IMR-90 (cell line): ENCODE measurements around the gene ZNF750. TPM values are rescaled to one million over a fixed set of nuclear protein-coding genes. Genes with fewer than 3 reads are reported as not detected.

Source experiments
- ATAC-seq: fragments of 200-7000 bp; cut with Tn5 transposase; 2 replicates; pipeline ENCODE4 v1.9.1; 2020; ENCODE audit warnings: low read depth, mild to moderate bottlenecking, moderate library complexity
- BruUV-seq: library from RNA; stranded (reverse); fragments of 400-500 nt; replicated peaks from 2 replicates; lab custom pipeline; 2021; lab: Mats Ljungman, UMichigan
- CTCF ChIA-PET: fragments of 300-600 bp; formaldehyde crosslinking; extraction: SDS; loops from one replicate; lab custom pipeline; 2021; ENCODE audit warnings: antibody characterized with exemption; lab: Yijun Ruan, JAX
- POLR2A ChIA-PET: fragments of 300-600 bp; sonication (Branson Sonifier 250); formaldehyde crosslinking; loops from one replicate; lab custom pipeline; 2022; ENCODE audit warnings: antibody characterized with exemption; ENCODE audit not compliant: unreplicated experiment; lab: Charles Lee
- DNase-seq: peaks from one replicate; pipeline ENCODE4 v3.0.0; 2013
- H2AFZ ChIP-seq: replicated peaks from 2 replicates; pipeline ENCODE3; 2013; ENCODE audit warnings: low read length, mild to moderate bottlenecking; ENCODE audit not compliant: poor library complexity
- H2AK5ac ChIP-seq: 2 replicates; pipeline ENCODE4 v1.6.1; 2013; ENCODE audit warnings: low read depth, low read length, inconsistent platforms
- H2AK9ac ChIP-seq: replicated peaks from 2 replicates; pipeline ENCODE3; 2013; ENCODE audit warnings: mild to moderate bottlenecking, low read depth, low read length, moderate library complexity; ENCODE audit not compliant: poor library complexity
- H2BK120ac ChIP-seq: 2 replicates; pipeline ENCODE4 v1.6.1; 2013; ENCODE audit warnings: low read depth, low read length, inconsistent platforms
- H2BK15ac ChIP-seq: 3 replicates; pipeline ENCODE4 v1.6.1; 2013; ENCODE audit warnings: low read depth, low read length, inconsistent platforms
- H2BK20ac ChIP-seq: 2 replicates; pipeline ENCODE4 v1.6.1; 2013; ENCODE audit warnings: low read depth, mild to moderate bottlenecking, inconsistent platforms, low read length, moderate library complexity
- H2BK5ac ChIP-seq: 2 replicates; pipeline ENCODE4 v1.6.1; 2013; ENCODE audit warnings: mild to moderate bottlenecking, low read depth, low read length, inconsistent platforms; ENCODE audit not compliant: poor library complexity, severe bottlenecking
- H3K14ac ChIP-seq: replicated peaks from 2 replicates; pipeline ENCODE4 v1.6.1; 2013; ENCODE audit warnings: low read depth, low read length, inconsistent platforms
- H3K18ac ChIP-seq: 2 replicates; pipeline ENCODE4 v1.6.1; 2013; ENCODE audit warnings: low read depth, low read length, control low read depth
- H3K23ac ChIP-seq: 2 replicates; pipeline ENCODE4 v1.6.1; 2013; ENCODE audit warnings: low read depth, low read length, inconsistent platforms
- H3K27ac ChIP-seq: 2 replicates; pipeline ENCODE4 v1.5.1; 2013; ENCODE audit warnings: mild to moderate bottlenecking, control low read depth, low read length; ENCODE audit not compliant: insufficient read depth
- H3K27me3 ChIP-seq: 2 replicates; pipeline ENCODE4 v1.6.1; 2013; ENCODE audit warnings: low read length; ENCODE audit not compliant: control insufficient read depth, insufficient read depth
- H3K36me3 ChIP-seq: 2 replicates; pipeline ENCODE4 v1.6.1; 2013; ENCODE audit warnings: low read length, mixed read lengths; ENCODE audit not compliant: control insufficient read depth, insufficient read depth
- H3K4ac ChIP-seq: 2 replicates; pipeline ENCODE4 v1.6.1; 2013; ENCODE audit warnings: low read depth, low read length, inconsistent platforms
- H3K4me1 ChIP-seq: 2 replicates; pipeline ENCODE4 v1.6.1; 2013; ENCODE audit warnings: low read length, mixed read lengths; ENCODE audit not compliant: control insufficient read depth, insufficient read depth
- H3K4me2 ChIP-seq: 2 replicates; pipeline ENCODE4 v1.6.1; 2013; ENCODE audit warnings: low read depth, mild to moderate bottlenecking, control low read depth, low read length, moderate library complexity
- H3K4me3 ChIP-seq: 2 replicates; pipeline ENCODE4 v1.5.1; 2013; ENCODE audit warnings: low read depth, mild to moderate bottlenecking, control low read depth, low read length, moderate library complexity; ENCODE audit not compliant: insufficient read depth
- H3K56ac ChIP-seq: 2 replicates; pipeline ENCODE4 v1.6.1; 2013; ENCODE audit warnings: low read length, inconsistent platforms; ENCODE audit not compliant: insufficient read depth; ENCODE audit errors: extremely low read depth
- H3K79me1 ChIP-seq, 2 experiments: 2 replicates each; pipeline ENCODE4 v1.6.1; 2013; ENCODE audit warnings: low read length in 2 of 2, inconsistent platforms in 1 of 2, low read depth in 1 of 2
- H3K9ac ChIP-seq: 2 replicates; pipeline ENCODE4 v1.6.1; 2013; ENCODE audit warnings: low read depth, low read length, control low read depth
- H3K9me1 ChIP-seq: 2 replicates; pipeline ENCODE4 v1.6.1; 2013; ENCODE audit warnings: low read length, inconsistent platforms; ENCODE audit not compliant: insufficient read depth
- H3K9me3 ChIP-seq: 2 replicates; pipeline ENCODE4 v1.6.1; 2013; ENCODE audit warnings: low read length; ENCODE audit not compliant: control insufficient read depth, insufficient read depth
- H4K20me1 ChIP-seq: 2 replicates; pipeline ENCODE4 v1.6.1; 2013; ENCODE audit warnings: low read length, inconsistent platforms; ENCODE audit not compliant: insufficient read depth
- H4K5ac ChIP-seq: 2 replicates; pipeline ENCODE4 v1.6.1; 2013; ENCODE audit warnings: mild to moderate bottlenecking, low read depth, low read length, control low read depth
- H4K8ac ChIP-seq, 2 experiments: 2 replicates each; pipeline ENCODE4 v1.6.1; 2013; ENCODE audit warnings: low read depth in 2 of 2, low read length in 2 of 2, control low read depth in 1 of 2, inconsistent platforms in 1 of 2
- H4K91ac ChIP-seq: 2 replicates; pipeline ENCODE4 v1.6.1; 2013; ENCODE audit warnings: low read depth, low read length, inconsistent platforms; ENCODE audit not compliant: insufficient read depth
- CEBPB ChIP-seq: IDR thresholded peaks from 2 replicates; pipeline ENCODE4 v1.6.1; 2012; ENCODE audit warnings: low read depth, low read length, improper control_type of control experiment
- CHD1 ChIP-seq: IDR thresholded peaks from 2 replicates; pipeline ENCODE4 v1.6.1; 2012; ENCODE audit warnings: low read depth, low read length, improper control_type of control experiment
- MAFK ChIP-seq: IDR thresholded peaks from 2 replicates; pipeline ENCODE4 v1.6.1; 2012; ENCODE audit warnings: low read depth, low read length, improper control_type of control experiment
- MAZ ChIP-seq: IDR thresholded peaks from 2 replicates; pipeline ENCODE4 v1.6.1; 2012; ENCODE audit warnings: low read depth, mild to moderate bottlenecking, low read length, improper control_type of control experiment, moderate library complexity, borderline replicate concordance
- MXI1 ChIP-seq: IDR thresholded peaks from 2 replicates; pipeline ENCODE4 v1.6.1; 2012; ENCODE audit warnings: low read depth, mild to moderate bottlenecking, low read length, moderate library complexity, borderline replicate concordance
- RCOR1 ChIP-seq: IDR thresholded peaks from 2 replicates; pipeline ENCODE4 v1.6.1; 2012; ENCODE audit warnings: mild to moderate bottlenecking, low read length, improper control_type of control experiment; ENCODE audit not compliant: insufficient replicate concordance
- SMC3 ChIP-seq: fragments of 150-350 bp; IDR thresholded peaks from 2 replicates; pipeline ENCODE4 v1.6.1; 2016; ENCODE audit warnings: low read depth, mild to moderate bottlenecking, antibody characterized with exemption, low read length, moderate library complexity
- WGBS, 2 experiments: methylation state at CpG; one replicate each; pipeline versions ENCODE4 v1.1.5 to v1.1.7; 2013; ENCODE audit warnings: missing lambda C conversion rate in 2 of 2; ENCODE audit not compliant: insufficient read length in 1 of 2; ENCODE audit errors: extremely low coverage in 2 of 2; 5-methylcytosine and 5-hydroxymethylcytosine counted together
- dilution Hi-C: fragments of 300-500 bp; cut with HindIII; formaldehyde crosslinking; loops from one replicate; pipeline ENCODE4 v1.14.3; 2018; ENCODE audit warnings: low sequenced_read_pairs; ENCODE audit not compliant: unreplicated experiment
- in situ Hi-C: fragments of 300-500 bp; cut with MboI; formaldehyde crosslinking; loops from 3 replicates; pipeline ENCODE4 v1.14.3; 2019; ENCODE audit warnings: low sequenced_read_pairs, inconsistent platforms, mixed read lengths
- intact Hi-C: fragments of 100-400 bp; cut with micrococcal nuclease; formaldehyde crosslinking; loops from 2 replicates; pipeline ENCODE4 v1.10.0; 2022
- polyA plus RNA-seq, 3 experiments: library from polyadenylated mRNA; depleted of rRNA; stranded (reverse); fragments of >200 nt; gene quantifications; 2 replicates each; pipeline ENCODE4 v1.2.3, GENCODE V29; 2012; ENCODE audit warnings: low replicate concordance in 1 of 3
- total RNA-seq: library from RNA; depleted of rRNA; stranded (reverse); fragments of >200 nt; gene quantifications from 2 replicates; pipeline ENCODE4 v1.2.3, GENCODE V29; 2012

The ZNF750 gene
- total and polyA plus RNA-seq, 2 of the 4 experiments (the other 2 are of a cell fraction): not detected

DNA sequence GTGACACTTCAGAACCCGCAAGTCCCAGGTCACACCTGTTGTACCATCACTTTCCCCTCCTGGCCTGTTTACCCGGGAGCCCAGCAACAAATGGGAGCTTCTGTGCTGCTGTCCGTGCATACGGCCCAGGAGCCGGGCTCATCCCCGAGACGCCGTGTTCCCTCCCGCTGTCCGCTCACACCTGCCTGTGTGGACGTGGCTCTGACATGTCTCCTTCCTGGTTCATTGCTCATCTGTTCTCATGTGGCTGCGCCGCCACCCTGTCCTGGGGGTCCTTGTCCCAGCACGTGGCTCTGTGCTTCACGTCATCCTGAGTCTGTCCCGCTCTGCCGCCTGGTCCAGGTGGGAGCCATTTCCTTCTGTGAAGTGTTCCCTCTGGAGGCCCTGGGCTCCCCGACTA is 50.0 kb downstream of the ZNF750 start:
- peaks cover 5% of the 10 kb centered on the region; the same call in 1 of the 2 replicates for H3K9me1 ChIP-seq
- H3K23ac ChIP-seq: no peak overlapping the region
- no peaks in the 10 kb centered on the region for H3K27me3 ChIP-seq
- ChIA-PET POLR2A (no interaction called here), CTCF (no interaction called here)
- H2BK15ac ChIP-seq: no peak overlapping the region
- WGBS, 2 experiments: 94% methylated on average over 12 of the region's 18 CpGs; no CpG with 5 or more reads in 1 of the 2 experiments
- H2BK20ac ChIP-seq: no peak overlapping the region
- H2AK9ac ChIP-seq: no peak overlapping the region
- no peak overlapping the region for H4K91ac ChIP-seq
- H2BK120ac ChIP-seq: no peak overlapping the region
- H3K4ac ChIP-seq: no peak overlapping the region; the same call in 1 of the 2 replicates
- peaks cover 6% of the 10 kb centered on the region for H4K20me1 ChIP-seq
- no peak overlapping the region for H2AFZ ChIP-seq
- H2BK5ac ChIP-seq: peak overlapping the region; percentile 13
- DNase-seq (no peak), ATAC-seq (no peak)
- H3K14ac ChIP-seq: no peak overlapping the region
- H3K4me2 ChIP-seq: no peak overlapping the region
- no peaks in the 10 kb centered on the region for H3K36me3 ChIP-seq
- peak overlapping the region; percentile 2; the same call in 1 of the 2 replicates for H2AK5ac ChIP-seq
- no peak overlapping the region for H3K9ac ChIP-seq
- H3K4me3 ChIP-seq: no peak overlapping the region
- no TSS peak for BruUV-seq
- no peak for TF ChIP-seq CEBPB
- no peak for TF ChIP-seq CHD1
- no peak for TF ChIP-seq SMC3
- no peak for TF ChIP-seq RCOR1
- no peak for TF ChIP-seq MAZ
- no peak for TF ChIP-seq MAFK
- TF ChIP-seq MXI1: no peak
- no peak overlapping the region for H4K8ac ChIP-seq
- intact Hi-C loops: no loop called here
- peaks cover 7% of the 10 kb centered on the region for H3K4me1 ChIP-seq
- in situ Hi-C loops: no loop called here
- no peak overlapping the region for H3K18ac ChIP-seq
- H3K56ac ChIP-seq: no peak overlapping the region
- dilution Hi-C loops: no loop called here
- no peak overlapping the region for H4K5ac ChIP-seq
- no peak overlapping the region for H3K27ac ChIP-seq
- no peaks in the 10 kb centered on the region for H3K9me3 ChIP-seq
- peaks cover 5 to 62% of the 10 kb centered on the region in 2 experiments for H3K79me1 ChIP-seq
